Cardiac muscle cell (in vitro differentiated cells and primary cell): ENCODE measurements around the gene WDR88. TPM values are rescaled to one million over a fixed set of nuclear protein-coding genes. Genes with fewer than 3 reads are reported as not detected.
"Not testable (repeated sequence)": the region's sequence is repeated elsewhere in the genome, so short reads cannot be mapped to it uniquely, and the experiment has no call there.

Experiments
- DNase-seq, 2 donors: peaks; one replicate each; pipeline versions ENCODE4 v3.0.0 to v3.0.0-alpha.2; 2010 to 2017; ENCODE audit warnings: low read depth in 1 of 2, low spot score in 1 of 2
- H3K27ac ChIP-seq: fragments of 200-600 bp; sonication (generic); 2 replicates; pipeline ENCODE4 v1.5.1; 2016
- H3K27me3 ChIP-seq: fragments of 200-600 bp; sonication (generic); 2 replicates; pipeline ENCODE4 v1.6.0; 2016; ENCODE audit warnings: control low read depth
- H3K36me3 ChIP-seq: fragments of 200-600 bp; sonication (generic); 2 replicates; pipeline ENCODE4 v1.5.1; 2016; ENCODE audit warnings: control low read depth
- H3K4me1 ChIP-seq: fragments of 200-600 bp; sonication (generic); 2 replicates; pipeline ENCODE4 v1.8.1; 2017; ENCODE audit warnings: low read depth, mild to moderate bottlenecking, mixed run types
- H3K4me3 ChIP-seq: fragments of 200-600 bp; sonication (generic); 2 replicates; pipeline ENCODE4 v1.5.1; 2016; ENCODE audit warnings: mild to moderate bottlenecking
- H3K9me3 ChIP-seq: fragments of 200-600 bp; sonication (generic); 2 replicates; pipeline ENCODE4 v1.5.1; 2017; ENCODE audit warnings: low read depth, mild to moderate bottlenecking, control low read depth
- polyA plus RNA-seq: library from polyadenylated mRNA; unstranded; fragments of >200 nt; fragmentation: Nextera tagmentation; extraction: Ambion mirVana; gene quantifications from 2 replicates; pipeline ENCODE4 v1.2.1, GENCODE V29; 2016
- total RNA-seq: library from RNA; depleted of rRNA; stranded (reverse); fragments of >200 nt; gene quantifications from 2 replicates; pipeline ENCODE4 v1.2.3, GENCODE V29; 2016
- TF ChIP-seq, protein P1 (sequence below): IDR thresholded peaks from 2 replicates; pipeline ENCODE4 v1.5.1; 2012; ENCODE audit warnings: low read depth, mild to moderate bottlenecking, low read length

Gene WDR88
- total and polyA plus RNA-seq, 2 experiments from 2014 or later: 0.78 TPM; not detected in 1

DNA sequence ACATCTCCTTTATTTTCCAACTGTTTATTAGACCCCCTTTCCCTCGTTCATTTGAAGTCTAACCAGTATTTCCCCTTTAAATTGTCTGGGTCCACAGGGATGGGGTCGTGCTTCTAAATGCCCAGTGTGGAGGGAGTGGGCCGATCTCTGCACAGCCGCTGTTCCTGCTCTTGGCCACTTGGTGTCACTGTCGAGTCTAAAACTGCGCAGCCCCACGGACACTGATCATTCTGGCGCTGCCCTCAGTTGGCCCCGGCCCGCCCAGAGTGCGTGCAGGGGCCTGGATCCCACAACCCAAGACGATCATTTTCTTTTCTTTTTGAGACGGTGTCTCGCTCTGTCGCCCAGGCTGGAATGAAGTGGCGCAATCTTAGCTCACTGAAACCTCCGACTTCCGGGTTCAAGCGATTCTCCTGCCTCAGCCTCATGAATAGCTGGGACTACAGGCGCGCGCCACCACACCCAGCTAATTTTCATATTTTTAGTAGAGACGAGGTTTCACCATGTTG is 12.0 kb downstream of the WDR88 start:
- H3K4me3 ChIP-seq: no peak overlapping the region
- peak; percentile 68 to 78 for DNase-seq

DNA sequence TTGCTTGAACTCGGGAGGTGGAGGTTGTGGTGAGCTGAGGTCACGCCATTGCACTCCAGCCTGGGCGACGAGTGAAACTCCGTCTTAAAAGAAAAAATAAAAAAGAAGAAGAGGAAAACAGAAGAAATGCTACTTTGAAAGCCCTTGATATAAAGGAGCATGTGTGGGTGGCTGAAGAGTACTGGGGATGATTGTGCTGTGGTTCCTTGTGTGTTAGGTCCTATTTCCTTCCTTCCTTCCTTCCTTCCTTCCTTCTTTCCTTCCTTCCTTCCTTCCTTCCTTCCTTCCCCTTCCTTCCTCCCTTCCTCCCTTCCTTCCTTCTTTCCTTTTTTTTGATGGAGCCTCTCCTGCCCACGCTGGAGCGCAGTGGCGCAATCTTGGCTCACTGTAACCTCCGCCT is 14.3 kb downstream of the WDR88 start:
- no peak for DNase-seq
- H3K27me3 ChIP-seq: no peaks in the 10 kb centered on the region
- TF ChIP-seq, protein P1, sequence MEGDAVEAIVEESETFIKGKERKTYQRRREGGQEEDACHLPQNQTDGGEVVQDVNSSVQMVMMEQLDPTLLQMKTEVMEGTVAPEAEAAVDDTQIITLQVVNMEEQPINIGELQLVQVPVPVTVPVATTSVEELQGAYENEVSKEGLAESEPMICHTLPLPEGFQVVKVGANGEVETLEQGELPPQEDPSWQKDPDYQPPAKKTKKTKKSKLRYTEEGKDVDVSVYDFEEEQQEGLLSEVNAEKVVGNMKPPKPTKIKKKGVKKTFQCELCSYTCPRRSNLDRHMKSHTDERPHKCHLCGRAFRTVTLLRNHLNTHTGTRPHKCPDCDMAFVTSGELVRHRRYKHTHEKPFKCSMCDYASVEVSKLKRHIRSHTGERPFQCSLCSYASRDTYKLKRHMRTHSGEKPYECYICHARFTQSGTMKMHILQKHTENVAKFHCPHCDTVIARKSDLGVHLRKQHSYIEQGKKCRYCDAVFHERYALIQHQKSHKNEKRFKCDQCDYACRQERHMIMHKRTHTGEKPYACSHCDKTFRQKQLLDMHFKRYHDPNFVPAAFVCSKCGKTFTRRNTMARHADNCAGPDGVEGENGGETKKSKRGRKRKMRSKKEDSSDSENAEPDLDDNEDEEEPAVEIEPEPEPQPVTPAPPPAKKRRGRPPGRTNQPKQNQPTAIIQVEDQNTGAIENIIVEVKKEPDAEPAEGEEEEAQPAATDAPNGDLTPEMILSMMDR: no peak
- H3K4me3 ChIP-seq: no peak overlapping the region
- H3K4me1 ChIP-seq: no peaks in the 10 kb centered on the region
- no peaks in the 10 kb centered on the region for H3K36me3 ChIP-seq
- no peaks in the 10 kb centered on the region for H3K9me3 ChIP-seq
- H3K27ac ChIP-seq: no peak overlapping the region

More for the DNA sequence above, 12.0 kb downstream of the WDR88 start:
- no peaks in the 10 kb centered on the region for H3K36me3 ChIP-seq
- no peaks in the 10 kb centered on the region for H3K9me3 ChIP-seq
- no peaks in the 10 kb centered on the region for H3K4me1 ChIP-seq
- no peak overlapping the region for H3K27ac ChIP-seq
- H3K27me3 ChIP-seq: no peaks in the 10 kb centered on the region
- TF ChIP-seq, protein P1: peak; percentile 98

DNA sequence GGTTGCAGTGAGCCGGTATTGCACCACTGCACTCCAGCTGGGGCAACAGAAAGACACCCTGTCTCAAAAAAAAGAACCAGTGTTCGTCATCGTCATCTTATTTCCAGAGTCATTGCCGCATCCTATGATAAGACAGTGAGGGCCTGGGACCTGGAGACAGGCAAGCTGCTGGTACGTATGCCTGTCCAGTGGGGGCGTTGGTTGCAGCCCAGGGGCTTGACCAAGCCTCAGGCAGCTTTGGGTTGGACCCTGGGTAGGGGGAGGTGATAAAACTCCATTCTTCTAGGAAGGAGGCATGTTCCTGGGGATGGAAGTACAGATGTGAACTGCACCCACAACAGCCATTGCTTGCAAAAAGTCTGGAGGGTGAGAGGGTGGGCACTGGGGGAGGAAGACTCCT is 15.6 kb downstream of the WDR88 start:
- no peak overlapping the region for H3K27ac ChIP-seq
- no peaks in the 10 kb centered on the region for H3K27me3 ChIP-seq
- no peak overlapping the region for H3K4me3 ChIP-seq
- no peaks in the 10 kb centered on the region for H3K36me3 ChIP-seq
- no peak for DNase-seq
- TF ChIP-seq, protein P1: no peak
- H3K9me3 ChIP-seq: no peaks in the 10 kb centered on the region
- no peaks in the 10 kb centered on the region for H3K4me1 ChIP-seq

DNA sequence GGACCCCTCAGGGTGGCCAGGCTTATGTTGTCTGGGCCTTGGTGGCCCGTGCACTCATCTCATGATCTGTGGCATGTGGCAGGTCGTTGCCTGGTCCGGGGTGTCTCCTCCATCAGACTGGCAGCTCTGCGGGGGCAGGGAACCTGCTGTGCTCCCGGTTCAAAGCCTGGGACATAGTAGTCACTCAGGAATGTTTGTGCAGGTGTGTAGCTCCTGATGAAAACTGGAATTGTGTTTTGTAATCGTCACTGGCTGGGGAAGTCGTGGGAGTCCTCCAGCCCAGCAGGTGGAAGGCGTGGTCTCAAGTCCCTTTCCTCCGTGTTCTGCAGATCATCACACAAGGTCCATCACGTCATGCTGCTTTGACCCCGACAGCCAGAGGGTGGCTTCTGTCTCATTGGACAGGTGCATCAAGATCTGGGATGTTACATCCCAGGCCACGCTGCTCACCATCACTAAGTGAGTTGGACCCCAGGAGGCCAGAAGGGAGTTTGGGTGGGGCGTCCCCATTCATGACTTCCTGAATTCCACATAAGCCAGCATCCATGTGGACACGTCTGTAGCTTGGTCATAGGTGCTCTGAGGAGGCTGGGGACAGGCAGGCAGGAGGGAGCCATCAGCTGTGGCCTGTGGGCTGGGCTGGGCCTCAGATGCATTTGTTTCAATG is 19.1 kb downstream of the WDR88 start:
- Histone ChIP-seq H3K36me3 (no peaks in the 10 kb centered on the region), H3K27ac (no peak overlapping the region), H3K9me3 (no peaks in the 10 kb centered on the region), H3K4me3 (no peak overlapping the region), H3K4me1 (no peaks in the 10 kb centered on the region), H3K27me3 (no peaks in the 10 kb centered on the region)
- DNase-seq: no peak
- TF ChIP-seq, protein P1: no peak

DNA sequence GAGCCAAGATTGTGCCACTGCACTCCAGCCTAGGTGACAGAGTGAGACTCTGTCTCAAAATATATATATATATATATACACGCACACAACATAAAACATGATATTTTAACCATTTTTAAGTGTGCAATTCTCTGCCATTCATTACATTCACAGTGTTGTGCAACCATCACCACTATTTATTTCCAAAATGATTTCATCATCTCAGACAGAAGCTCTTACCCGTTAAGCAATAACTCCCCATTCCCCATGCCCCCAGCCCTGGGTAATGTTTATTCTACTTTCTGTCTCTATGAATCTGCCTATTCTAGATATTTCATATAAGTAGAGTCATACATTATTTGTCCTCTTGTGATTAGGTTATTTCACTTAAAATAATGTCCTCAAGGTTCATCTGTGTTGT is 20.3 kb downstream of the WDR88 start:
- TF ChIP-seq, protein P1: no peak
- Histone ChIP-seq H3K27me3 (no peaks in the 10 kb centered on the region), H3K9me3 (no peaks in the 10 kb centered on the region), H3K4me1 (no peaks in the 10 kb centered on the region), H3K36me3 (no peaks in the 10 kb centered on the region), H3K27ac (no peak overlapping the region), H3K4me3 (no peak overlapping the region)
- peak in 1 of 2 donors; percentile 53 for DNase-seq

DNA sequence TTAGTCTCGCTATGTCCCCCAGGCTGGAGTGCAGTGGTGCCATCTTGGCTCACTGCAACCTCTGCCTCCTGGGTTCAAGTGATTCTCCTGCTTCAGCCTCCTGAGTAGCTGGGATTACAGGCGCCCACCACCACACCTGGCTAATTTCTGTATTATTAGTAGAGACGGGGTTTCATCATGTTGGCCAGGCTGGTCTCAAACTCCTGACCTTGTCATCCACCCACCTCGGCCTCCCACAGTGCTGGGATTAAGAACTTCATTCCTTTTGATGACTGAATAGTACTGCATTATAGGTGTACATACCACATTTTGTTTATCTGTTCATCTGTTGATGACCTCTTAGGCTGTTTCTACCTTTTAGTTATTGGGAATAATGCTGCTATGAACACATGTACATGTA is 20.7 kb downstream of the WDR88 start:
- not testable (repeated sequence) for H3K4me3 ChIP-seq, H3K36me3 ChIP-seq, H3K4me1 ChIP-seq, DNase-seq, H3K27me3 ChIP-seq, H3K27ac ChIP-seq, H3K9me3 ChIP-seq

DNA sequence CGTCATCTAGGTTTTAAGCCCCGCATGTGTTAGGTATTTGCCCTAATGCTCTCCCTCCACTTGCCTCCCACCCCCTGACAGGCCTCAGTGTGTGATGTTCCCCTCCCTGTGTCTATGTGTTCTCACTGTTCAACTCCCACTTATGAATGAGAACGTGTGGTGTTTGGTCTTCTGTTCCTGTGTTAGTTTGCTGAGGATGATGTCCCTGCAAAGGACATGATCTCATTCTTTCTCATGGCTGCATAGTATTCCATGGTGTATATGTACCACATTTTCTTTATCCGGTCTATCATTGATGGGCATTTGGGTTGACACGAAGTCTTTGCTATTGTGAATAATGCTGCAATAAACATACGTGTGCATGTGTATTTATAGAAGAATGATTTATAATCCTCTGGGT is 22.4 kb downstream of the WDR88 start:
- DNase-seq, H3K9me3 ChIP-seq, H3K36me3 ChIP-seq, H3K27me3 ChIP-seq, H3K27ac ChIP-seq, H3K4me1 ChIP-seq, H3K4me3 ChIP-seq: not testable (repeated sequence)
